GM10248 (cell line): Measurements from ENCODE around the gene AVPR2.

Source experiments
- CTCF ChIA-PET: fragments of 300-600 bp; sonication (Branson Sonifier 250); formaldehyde crosslinking; extraction: SDS; loops from one replicate; lab custom pipeline; 2021; ENCODE audit warnings: antibody characterized with exemption; lab: Yijun Ruan, JAX
- POLR2A ChIA-PET: fragments of 350-650 bp; sonication (Branson Sonifier 250); formaldehyde crosslinking; extraction: SDS; loops from one replicate; lab custom pipeline; 2020; ENCODE audit warnings: antibody characterized with exemption; lab: Yijun Ruan, JAX
- DNase-seq: peaks from one replicate; pipeline ENCODE4 v3.0.0; 2012; ENCODE audit errors: extremely low spot score
- CTCF ChIP-seq: IDR thresholded peaks from 2 replicates; pipeline ENCODE4 v1.5.1; 2012; ENCODE audit warnings: mild to moderate bottlenecking, low read depth; ENCODE audit errors: extremely low read depth, missing control alignments, control extremely low read depth

The AVPR2 gene

DNA sequence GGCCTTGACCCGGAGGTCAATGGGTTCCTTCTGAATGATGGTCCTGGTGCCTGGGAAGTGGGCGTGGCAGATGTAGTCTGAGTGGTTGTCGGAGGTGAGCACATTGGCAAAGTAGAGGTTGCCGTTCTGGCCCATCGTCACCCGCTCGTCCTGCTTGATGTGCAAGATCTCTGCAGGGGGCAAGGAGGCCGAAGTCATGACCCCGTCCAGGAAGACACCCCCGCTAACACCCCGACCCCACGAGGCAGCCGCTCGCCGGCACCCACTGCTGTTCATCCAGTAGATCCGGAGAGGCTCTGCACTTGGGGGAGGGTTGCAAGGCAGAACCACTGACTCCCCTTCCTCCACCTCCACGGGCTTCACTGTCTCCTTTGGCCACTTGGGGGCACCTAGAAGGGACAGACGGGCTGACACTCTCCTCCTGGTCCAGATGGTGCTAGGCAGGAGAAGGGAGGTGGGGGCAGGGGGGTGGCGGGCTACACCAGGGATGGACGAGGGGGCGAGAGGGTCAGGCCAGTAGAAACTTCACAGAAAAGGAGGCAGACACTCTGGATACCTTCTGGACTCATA lies 33.6 kb upstream of the AVPR2 start:
- ChIA-PET POLR2A (no interaction called here), CTCF (no interaction called here)
- TF ChIP-seq CTCF: no peak
- no peak for DNase-seq

DNA sequence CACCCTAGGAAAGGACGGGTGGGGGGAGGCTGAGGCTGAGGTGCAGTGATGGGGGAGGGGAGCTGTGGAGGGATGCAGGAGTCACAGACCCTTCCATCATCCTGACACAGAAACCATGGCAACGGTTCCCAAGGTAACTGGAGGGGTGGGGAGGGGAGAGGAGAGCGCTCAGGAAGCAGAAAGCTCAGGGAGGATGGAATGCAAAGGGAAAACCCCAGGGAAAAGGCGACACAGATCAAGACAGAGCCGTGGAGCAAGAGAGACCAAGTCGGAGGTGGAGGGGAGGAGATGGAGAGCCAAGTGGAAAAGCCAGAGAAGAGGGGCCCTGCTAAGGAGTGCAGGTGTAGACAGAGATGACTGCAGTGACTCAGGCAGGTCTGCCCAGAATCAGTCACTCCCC lies 33.0 kb upstream of the AVPR2 start:
- POLR2A ChIA-PET: no interaction called here
- no peak for DNase-seq
- TF ChIP-seq CTCF: no peak
- CTCF ChIA-PET: no interaction called here

- no peak for DNase-seq
- no peak for TF ChIP-seq CTCF
- ChIA-PET CTCF (no interaction called here), POLR2A (no interaction called here)
These were observed 32.3 kb upstream of the AVPR2 start for GRCh38 chrX:153871946-153872878.

- ChIA-PET POLR2A (no interaction called here), CTCF (no interaction called here)
- TF ChIP-seq CTCF: no peak
- DNase-seq: peak; percentile 18
These were observed 31.0 kb upstream of the AVPR2 start for GRCh38 chrX:153873282-153874084.

DNA sequence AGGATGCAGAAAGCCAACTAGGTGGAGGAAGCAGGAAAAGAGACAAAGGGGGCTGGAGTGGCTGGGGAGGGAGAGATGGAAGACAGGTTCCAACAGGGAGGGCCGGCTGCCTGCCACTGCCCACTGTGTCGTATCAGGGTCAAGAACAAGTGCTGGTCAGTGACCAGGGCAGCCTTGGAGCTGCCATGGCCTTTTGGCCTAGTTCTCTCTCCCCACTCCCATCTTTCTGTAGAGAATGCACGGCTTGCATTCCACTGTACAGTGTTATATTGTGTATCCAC lies 30.4 kb upstream of the AVPR2 start:
- TF ChIP-seq CTCF: no peak
- CTCF ChIA-PET: no interaction called here
- no peak for DNase-seq
- POLR2A ChIA-PET: no interaction called here

DNA sequence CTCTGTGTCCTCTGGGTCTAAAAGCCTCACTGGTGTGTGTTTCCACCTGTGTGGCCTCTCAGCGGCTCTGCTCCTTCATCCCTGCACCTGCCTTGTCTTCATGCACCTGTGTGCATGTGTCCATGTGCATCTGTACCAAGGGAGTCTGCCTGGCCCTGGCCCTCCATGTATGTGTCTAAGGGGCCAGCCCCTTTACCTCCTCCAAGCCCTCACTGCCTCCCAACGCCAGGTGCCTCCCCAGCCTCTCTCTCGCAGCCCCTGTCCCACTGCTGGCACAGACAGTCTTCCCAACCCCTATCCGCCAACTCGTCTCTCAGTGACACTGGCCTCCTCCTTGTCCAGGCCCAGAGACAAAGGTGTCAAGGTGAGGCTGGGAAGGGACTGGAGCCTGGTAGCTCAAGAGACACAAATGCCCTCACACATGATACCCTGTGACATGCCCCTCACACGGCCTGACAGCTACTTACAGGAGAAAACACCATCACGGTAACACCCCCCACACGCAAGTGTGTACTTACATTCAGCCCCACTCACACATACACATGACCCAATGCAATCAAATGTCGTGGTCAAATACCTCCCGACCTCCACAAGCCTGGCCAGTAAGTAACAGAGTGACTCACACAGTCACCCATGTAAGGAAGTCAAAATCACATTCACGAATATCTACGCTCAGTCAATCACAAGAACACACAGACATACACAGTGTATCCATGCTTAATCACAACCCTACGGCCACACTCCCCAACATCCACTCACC lies 29.9 kb upstream of the AVPR2 start:
- ChIA-PET CTCF (no interaction called here), POLR2A (no interaction called here)
- DNase-seq: no peak
- TF ChIP-seq CTCF: no peak
